Measurements from ENCODE around the gene RNF181. TPM values are rescaled to one million over a fixed set of nuclear protein-coding genes. Genes with fewer than 3 reads are reported as not detected.

The RNF181 gene
- total and polyA plus RNA-seq, 2 of the 13 experiments (the other 11 are each of a cell fraction or from before 2014, with no cell fraction given) = 224 to 578 TPM

DNA sequence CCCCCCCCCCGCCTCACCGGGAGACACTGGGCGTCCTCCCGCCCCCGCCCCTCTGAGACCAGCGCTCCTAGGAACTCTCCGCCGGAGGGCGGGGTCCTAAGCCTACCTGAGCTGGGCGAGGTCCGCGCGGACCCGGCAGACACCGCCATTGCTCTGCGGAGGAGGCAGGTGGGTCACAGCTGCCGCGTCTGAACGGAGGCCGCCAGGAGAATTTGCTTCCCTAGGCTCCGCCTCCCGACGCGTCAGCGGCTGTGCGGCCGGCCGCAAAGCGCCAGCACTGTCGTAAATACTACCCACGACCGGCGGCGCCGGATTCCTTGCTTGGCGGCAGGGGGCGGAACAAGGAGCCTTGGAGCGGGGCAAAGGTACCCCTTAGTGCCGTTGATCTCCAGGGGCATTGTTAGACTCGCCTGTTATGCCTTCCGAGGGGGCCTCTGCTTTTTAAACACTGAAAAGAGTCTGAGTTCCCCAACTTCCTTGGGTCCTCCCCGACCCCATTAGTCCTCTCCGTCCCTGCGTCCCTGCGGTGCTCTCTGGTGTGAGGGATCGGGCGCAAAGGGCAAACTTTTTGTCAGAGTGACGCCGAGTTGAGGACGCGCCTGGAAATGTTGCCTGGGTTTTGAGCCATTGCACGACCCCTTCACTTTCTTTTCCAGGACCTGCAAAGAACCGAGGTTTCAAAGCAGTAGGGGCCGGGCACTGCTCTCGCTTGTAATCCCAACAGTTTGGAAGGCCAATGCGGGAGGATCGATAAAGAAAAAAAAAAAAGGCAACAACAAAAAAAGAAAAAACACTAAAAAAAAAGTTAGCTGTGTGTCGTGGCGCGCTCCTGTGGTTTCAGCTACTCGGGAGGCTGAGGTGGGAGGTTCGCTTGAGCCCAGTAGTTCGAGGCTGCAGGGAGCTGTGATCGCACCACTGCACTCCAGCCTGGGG lies 34.0 kb upstream of the RNF181 start, which contains the start of gene GGCX (continued):
- TF ChIP-seq, protein P1, sequence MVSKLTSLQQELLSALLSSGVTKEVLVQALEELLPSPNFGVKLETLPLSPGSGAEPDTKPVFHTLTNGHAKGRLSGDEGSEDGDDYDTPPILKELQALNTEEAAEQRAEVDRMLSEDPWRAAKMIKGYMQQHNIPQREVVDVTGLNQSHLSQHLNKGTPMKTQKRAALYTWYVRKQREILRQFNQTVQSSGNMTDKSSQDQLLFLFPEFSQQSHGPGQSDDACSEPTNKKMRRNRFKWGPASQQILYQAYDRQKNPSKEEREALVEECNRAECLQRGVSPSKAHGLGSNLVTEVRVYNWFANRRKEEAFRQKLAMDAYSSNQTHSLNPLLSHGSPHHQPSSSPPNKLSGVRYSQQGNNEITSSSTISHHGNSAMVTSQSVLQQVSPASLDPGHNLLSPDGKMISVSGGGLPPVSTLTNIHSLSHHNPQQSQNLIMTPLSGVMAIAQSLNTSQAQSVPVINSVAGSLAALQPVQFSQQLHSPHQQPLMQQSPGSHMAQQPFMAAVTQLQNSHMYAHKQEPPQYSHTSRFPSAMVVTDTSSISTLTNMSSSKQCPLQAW (CRISPR knock-in tag; IDR thresholded peaks at IDR 0.05) = peak; percentile 91
- peak; percentile 38 for TF ChIP-seq HNRNPH1 (optimal IDR thresholded peaks at IDR 0.05; ENCODE audit: low read depth, low read length)
- TF ChIP-seq HNF4G (IDR thresholded peaks at IDR 0.05; ENCODE audit: borderline replicate concordance, low read depth, low read length) = peak; percentile 78
- peak; percentile 87; the same call in 1 of the 2 replicates for TF ChIP-seq HNF4G (CRISPR knock-in tag; IDR thresholded peaks at IDR 0.05; ENCODE audit: borderline replicate concordance, low read depth)
- TF ChIP-seq TGIF2 (CRISPR knock-in tag; IDR thresholded peaks at IDR 0.05) = no peak; the same call in none of the 2 replicates
- peak; percentile 94 for TF ChIP-seq KDM5B (CRISPR knock-in tag; IDR thresholded peaks at IDR 0.05; ENCODE audit: borderline replicate concordance)
- TF ChIP-seq NR2F6 (IDR thresholded peaks at IDR 0.05) = peak; percentile 40; the same call in 1 of the 2 replicates
- TF ChIP-seq NR2F6 (CRISPR knock-in tag; IDR thresholded peaks at IDR 0.05) = peak; percentile 49; the same call in 1 of the 2 replicates
- no peak for TF ChIP-seq ZNF232 (CRISPR knock-in tag; IDR thresholded peaks at IDR 0.05; ENCODE audit: borderline replicate concordance)
- TF ChIP-seq, protein P2, sequence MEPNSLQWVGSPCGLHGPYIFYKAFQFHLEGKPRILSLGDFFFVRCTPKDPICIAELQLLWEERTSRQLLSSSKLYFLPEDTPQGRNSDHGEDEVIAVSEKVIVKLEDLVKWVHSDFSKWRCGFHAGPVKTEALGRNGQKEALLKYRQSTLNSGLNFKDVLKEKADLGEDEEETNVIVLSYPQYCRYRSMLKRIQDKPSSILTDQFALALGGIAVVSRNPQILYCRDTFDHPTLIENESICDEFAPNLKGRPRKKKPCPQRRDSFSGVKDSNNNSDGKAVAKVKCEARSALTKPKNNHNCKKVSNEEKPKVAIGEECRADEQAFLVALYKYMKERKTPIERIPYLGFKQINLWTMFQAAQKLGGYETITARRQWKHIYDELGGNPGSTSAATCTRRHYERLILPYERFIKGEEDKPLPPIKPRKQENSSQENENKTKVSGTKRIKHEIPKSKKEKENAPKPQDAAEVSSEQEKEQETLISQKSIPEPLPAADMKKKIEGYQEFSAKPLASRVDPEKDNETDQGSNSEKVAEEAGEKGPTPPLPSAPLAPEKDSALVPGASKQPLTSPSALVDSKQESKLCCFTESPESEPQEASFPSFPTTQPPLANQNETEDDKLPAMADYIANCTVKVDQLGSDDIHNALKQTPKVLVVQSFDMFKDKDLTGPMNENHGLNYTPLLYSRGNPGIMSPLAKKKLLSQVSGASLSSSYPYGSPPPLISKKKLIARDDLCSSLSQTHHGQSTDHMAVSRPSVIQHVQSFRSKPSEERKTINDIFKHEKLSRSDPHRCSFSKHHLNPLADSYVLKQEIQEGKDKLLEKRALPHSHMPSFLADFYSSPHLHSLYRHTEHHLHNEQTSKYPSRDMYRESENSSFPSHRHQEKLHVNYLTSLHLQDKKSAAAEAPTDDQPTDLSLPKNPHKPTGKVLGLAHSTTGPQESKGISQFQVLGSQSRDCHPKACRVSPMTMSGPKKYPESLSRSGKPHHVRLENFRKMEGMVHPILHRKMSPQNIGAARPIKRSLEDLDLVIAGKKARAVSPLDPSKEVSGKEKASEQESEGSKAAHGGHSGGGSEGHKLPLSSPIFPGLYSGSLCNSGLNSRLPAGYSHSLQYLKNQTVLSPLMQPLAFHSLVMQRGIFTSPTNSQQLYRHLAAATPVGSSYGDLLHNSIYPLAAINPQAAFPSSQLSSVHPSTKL (CRISPR knock-in tag; IDR thresholded peaks at IDR 0.05) = peak; percentile 68; the same call in 1 of the 2 replicates
- TF ChIP-seq ZNF766 (CRISPR knock-in tag; IDR thresholded peaks at IDR 0.05; ENCODE audit: borderline replicate concordance) = 0 out of 2 replicates have a peak, but pooled peaks have one; percentile 41
- peak; percentile 92; the same call in 1 of the 2 replicates for TF ChIP-seq IRF2 (CRISPR knock-in tag; IDR thresholded peaks at IDR 0.05)
- TF ChIP-seq ZNF607 (CRISPR knock-in tag; IDR thresholded peaks at IDR 0.05; ENCODE audit: borderline replicate concordance) = no peak
- TF ChIP-seq ZNF562 (CRISPR knock-in tag; IDR thresholded peaks at IDR 0.05; ENCODE audit: borderline replicate concordance) = no peak
- 0 out of 2 replicates have a peak, but pooled peaks have one; percentile 49 for TF ChIP-seq PCBP1 (IDR thresholded peaks at IDR 0.05; ENCODE audit: borderline replicate concordance, low read depth, low read length)
- TF ChIP-seq KDM6A (CRISPR knock-in tag; IDR thresholded peaks at IDR 0.05; ENCODE audit: low read depth) = no peak
- peak; percentile 75 for TF ChIP-seq ZFY (CRISPR knock-in tag; IDR thresholded peaks at IDR 0.05)
- TF ChIP-seq ONECUT2 (CRISPR knock-in tag; IDR thresholded peaks at IDR 0.05) = peak; percentile 38; the same call in 1 of the 2 replicates
- no peak for TF ChIP-seq ARID2 (CRISPR knock-in tag; IDR thresholded peaks at IDR 0.05; ENCODE audit: borderline replicate concordance)
- no peak for TF ChIP-seq PRPF4 (IDR thresholded peaks at IDR 0.05; ENCODE audit: low read depth, low read length, poor library complexity, severe bottlenecking)
- TF ChIP-seq LCORL (IDR thresholded peaks at IDR 0.05) = no peak
- peak; percentile 90 for TF ChIP-seq LCORL (CRISPR knock-in tag; IDR thresholded peaks at IDR 0.05)
- peak; percentile 84 for TF ChIP-seq HDAC2 (CRISPR knock-in tag; IDR thresholded peaks at IDR 0.05)
- TF ChIP-seq REPIN1 (CRISPR knock-in tag; IDR thresholded peaks at IDR 0.05; ENCODE audit: borderline replicate concordance, low read depth) = peak; percentile 89; the same call in 1 of the 2 replicates
- TF ChIP-seq ZNF430 (CRISPR knock-in tag; IDR thresholded peaks at IDR 0.05) = peak; percentile 77
- peak; percentile 95 for TF ChIP-seq ZNF598 (CRISPR knock-in tag; IDR thresholded peaks at IDR 0.05; ENCODE audit: borderline replicate concordance)
